Mucosa of stomach (tissue), 1 donor: ENCODE measurements around the gene ITPKB.

Experiments
- H3K27me3 ChIP-seq: one replicate; pipeline ENCODE4 v1.7.0; 2013; ENCODE audit warnings: mild to moderate bottlenecking, low read length; ENCODE audit not compliant: control insufficient read depth, insufficient read depth
- H3K36me3 ChIP-seq: one replicate; pipeline ENCODE4 v1.7.0; 2013; ENCODE audit warnings: low read length; ENCODE audit not compliant: control insufficient read depth, insufficient read depth
- H3K4me1 ChIP-seq: one replicate; pipeline ENCODE4 v1.7.0; 2013; ENCODE audit warnings: mild to moderate bottlenecking, low read length; ENCODE audit not compliant: control insufficient read depth, insufficient read depth
- H3K4me3 ChIP-seq: one replicate; pipeline ENCODE4 v1.7.0; 2013; ENCODE audit warnings: low read length
- H3K9ac ChIP-seq: one replicate; pipeline ENCODE4 v1.7.0; 2013; ENCODE audit warnings: mild to moderate bottlenecking, low read length, moderate library complexity
- H3K9me3 ChIP-seq: one replicate; pipeline ENCODE4 v1.7.0; 2013; ENCODE audit warnings: mild to moderate bottlenecking, low read length, moderate library complexity; ENCODE audit not compliant: control insufficient read depth
- donor health status: Pancreatic carcinoma.

Gene ITPKB

GRCh38 chr1:226695335-226695900 lies 43.7 kb downstream of the ITPKB start:
- no peaks in the 10 kb centered on the region for H3K36me3 ChIP-seq
- H3K9ac ChIP-seq: no peak overlapping the region
- H3K27me3 ChIP-seq: no peaks in the 10 kb centered on the region
- peaks cover 8% of the 10 kb centered on the region for H3K4me1 ChIP-seq
- no peak overlapping the region for H3K4me3 ChIP-seq
- no peaks in the 10 kb centered on the region for H3K9me3 ChIP-seq

GRCh38 chr1:226692823-226693222 lies 46.3 kb downstream of the ITPKB start:
- Histone ChIP-seq H3K4me1 (peaks cover 10% of the 10 kb centered on the region), H3K9ac (no peak overlapping the region), H3K27me3 (no peaks in the 10 kb centered on the region), H3K36me3 (no peaks in the 10 kb centered on the region), H3K9me3 (no peaks in the 10 kb centered on the region), H3K4me3 (no peak overlapping the region)

GRCh38 chr1:226692051-226692792 lies 46.9 kb downstream of the ITPKB start:
- no peaks in the 10 kb centered on the region for H3K9me3 ChIP-seq
- no peaks in the 10 kb centered on the region for H3K36me3 ChIP-seq
- no peaks in the 10 kb centered on the region for H3K27me3 ChIP-seq
- H3K9ac ChIP-seq: no peak overlapping the region
- H3K4me1 ChIP-seq: peaks cover 10% of the 10 kb centered on the region
- H3K4me3 ChIP-seq: no peak overlapping the region

- Histone ChIP-seq H3K4me3 (no peak overlapping the region), H3K9me3 (no peaks in the 10 kb centered on the region), H3K9ac (no peak overlapping the region), H3K4me1 (peaks cover 4% of the 10 kb centered on the region), H3K36me3 (no peaks in the 10 kb centered on the region), H3K27me3 (no peaks in the 10 kb centered on the region)
These were observed 47.8 kb downstream of the ITPKB start for GRCh38 chr1:226691247-226691646.

- Histone ChIP-seq H3K9ac (no peak overlapping the region), H3K4me3 (no peak overlapping the region), H3K4me1 (peaks cover 4% of the 10 kb centered on the region), H3K27me3 (no peaks in the 10 kb centered on the region), H3K9me3 (no peaks in the 10 kb centered on the region), H3K36me3 (no peaks in the 10 kb centered on the region)
These were observed 48.6 kb downstream of the ITPKB start for GRCh38 chr1:226690460-226690982.

- no peaks in the 10 kb centered on the region for H3K36me3 ChIP-seq
- H3K9me3 ChIP-seq: no peaks in the 10 kb centered on the region
- H3K27me3 ChIP-seq: no peaks in the 10 kb centered on the region
- H3K4me1 ChIP-seq: peaks cover 4% of the 10 kb centered on the region
- H3K4me3 ChIP-seq: no peak overlapping the region
- H3K9ac ChIP-seq: no peak overlapping the region
These were observed 50.3 kb downstream of the ITPKB start for GRCh38 chr1:226688808-226689207.

- H3K9ac ChIP-seq: no peak overlapping the region
- no peak overlapping the region for H3K4me3 ChIP-seq
These were observed 50.9 kb downstream of the ITPKB start for GRCh38 chr1:226688056-226688748.

GRCh38 chr1:226687426-226687825 lies 51.7 kb downstream of the ITPKB start:
- Histone ChIP-seq H3K9ac (no peak overlapping the region), H3K4me1 (peaks cover 9% of the 10 kb centered on the region), H3K4me3 (no peak overlapping the region), H3K9me3 (no peaks in the 10 kb centered on the region), H3K27me3 (no peaks in the 10 kb centered on the region), H3K36me3 (no peaks in the 10 kb centered on the region)

More at GRCh38 chr1:226688056-226688748, 50.9 kb downstream of the ITPKB start:
- Histone ChIP-seq H3K4me1 (peaks cover 7% of the 10 kb centered on the region), H3K27me3 (no peaks in the 10 kb centered on the region), H3K36me3 (no peaks in the 10 kb centered on the region), H3K9me3 (no peaks in the 10 kb centered on the region)

- Histone ChIP-seq H3K9me3 (no peaks in the 10 kb centered on the region), H3K9ac (no peak overlapping the region), H3K4me3 (no peak overlapping the region), H3K36me3 (no peaks in the 10 kb centered on the region), H3K4me1 (peaks cover 13% of the 10 kb centered on the region), H3K27me3 (no peaks in the 10 kb centered on the region)
These were observed 52.3 kb downstream of the ITPKB start for GRCh38 chr1:226686440-226687425.

GRCh38 chr1:226685196-226685820 lies 53.8 kb downstream of the ITPKB start:
- Histone ChIP-seq H3K9me3 (no peaks in the 10 kb centered on the region), H3K4me1 (peaks cover 15% of the 10 kb centered on the region), H3K36me3 (no peaks in the 10 kb centered on the region), H3K9ac (no peak overlapping the region), H3K4me3 (no peak overlapping the region), H3K27me3 (no peaks in the 10 kb centered on the region)

- Histone ChIP-seq H3K4me3 (no peak overlapping the region), H3K9me3 (no peaks in the 10 kb centered on the region), H3K36me3 (no peaks in the 10 kb centered on the region), H3K9ac (no peak overlapping the region), H3K4me1 (peaks cover 16% of the 10 kb centered on the region), H3K27me3 (no peaks in the 10 kb centered on the region)
These were observed 55.1 kb downstream of the ITPKB start for GRCh38 chr1:226684026-226684425.
